Coronary artery (tissue), 2 donors: ENCODE data around the gene PROZ.

ENCODE experiments used
- DNase-seq: peaks from one replicate; pipeline ENCODE4 v3.0.0-alpha.2; 2017; ENCODE audit warnings: low spot score
- H3K27ac ChIP-seq, 2 donors: fragments of 200-600 bp; sonication (generic); one replicate each; pipeline ENCODE4 v1.5.1; 2016 to 2019
- H3K4me3 ChIP-seq: fragments of 200-600 bp; sonication (generic); 2 replicates; pipeline ENCODE4 v1.5.1; 2016; ENCODE audit warnings: mild to moderate bottlenecking, moderate library complexity
- CTCF ChIP-seq: fragments of 200-600 bp; sonication (generic); IDR thresholded peaks from one replicate; pipeline ENCODE4 v1.5.1; 2019; ENCODE audit warnings: antibody characterized with exemption

PROZ gene

GRCh38 chr13:113153810-113154748 is 4.4 kb upstream of the PROZ start:
- Histone ChIP-seq H3K27ac (peak overlapping the region; percentile 60), H3K4me3 (peak overlapping the region; percentile 72)
- DNase-seq: peak; percentile 87
- no peak for TF ChIP-seq CTCF

DNA sequence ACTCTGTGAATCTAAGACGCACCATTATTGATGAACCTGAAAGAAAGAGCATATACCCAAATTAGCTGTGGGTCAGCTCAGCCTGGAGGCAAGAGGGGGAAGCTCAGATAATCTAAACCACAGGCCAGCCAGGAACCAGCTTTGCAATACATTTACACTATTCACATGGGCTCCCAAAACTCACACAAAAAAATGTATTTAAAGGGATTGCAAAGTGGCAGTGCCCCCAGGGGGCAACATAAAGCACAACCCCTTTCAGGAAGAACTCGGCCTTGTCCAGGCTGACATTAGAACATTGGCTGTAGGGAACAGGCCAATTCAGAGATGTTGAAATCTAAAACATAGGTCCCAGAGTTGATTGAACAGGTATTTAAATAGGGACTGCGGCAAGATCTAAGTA is 3.2 kb upstream of the PROZ start:
- peak; percentile 70 for DNase-seq
- H3K4me3 ChIP-seq: no peak overlapping the region
- TF ChIP-seq CTCF: no peak
- no peak overlapping the region for H3K27ac ChIP-seq

DNA sequence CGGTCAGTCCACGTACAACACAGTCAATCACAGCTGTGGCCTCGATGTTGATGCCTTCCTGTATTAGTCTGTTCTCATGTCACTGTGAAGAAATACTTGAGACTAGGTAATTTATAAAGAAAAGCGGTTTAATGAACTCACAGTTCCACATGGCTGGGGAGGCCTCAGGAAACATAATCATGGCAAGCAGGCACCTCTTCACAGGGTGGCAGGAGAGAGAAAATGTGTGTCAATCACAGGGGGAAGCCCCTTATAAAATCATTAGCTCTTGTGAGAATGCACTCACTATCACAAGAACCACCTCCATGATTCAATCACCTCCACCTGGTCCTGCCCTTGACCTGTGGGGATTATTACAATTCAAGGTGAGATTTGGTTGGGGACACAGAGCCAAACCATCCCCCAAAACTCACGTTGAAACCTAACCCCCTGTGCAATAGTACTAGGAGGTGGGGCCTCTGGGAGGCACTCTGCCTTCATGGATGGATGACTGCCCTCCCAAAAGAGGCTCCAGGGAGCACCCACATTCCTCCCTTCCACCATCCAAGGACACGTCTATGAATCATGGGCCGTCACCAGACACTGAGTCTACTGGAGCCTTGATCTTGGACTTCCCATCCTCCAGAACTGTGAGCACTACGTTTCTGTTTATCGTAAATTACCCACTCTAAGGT is 2.3 kb upstream of the PROZ start:
- DNase-seq: peak; percentile 29
- Histone ChIP-seq H3K4me3 (no peak overlapping the region), H3K27ac (no peak overlapping the region)
- TF ChIP-seq CTCF: no peak

DNA sequence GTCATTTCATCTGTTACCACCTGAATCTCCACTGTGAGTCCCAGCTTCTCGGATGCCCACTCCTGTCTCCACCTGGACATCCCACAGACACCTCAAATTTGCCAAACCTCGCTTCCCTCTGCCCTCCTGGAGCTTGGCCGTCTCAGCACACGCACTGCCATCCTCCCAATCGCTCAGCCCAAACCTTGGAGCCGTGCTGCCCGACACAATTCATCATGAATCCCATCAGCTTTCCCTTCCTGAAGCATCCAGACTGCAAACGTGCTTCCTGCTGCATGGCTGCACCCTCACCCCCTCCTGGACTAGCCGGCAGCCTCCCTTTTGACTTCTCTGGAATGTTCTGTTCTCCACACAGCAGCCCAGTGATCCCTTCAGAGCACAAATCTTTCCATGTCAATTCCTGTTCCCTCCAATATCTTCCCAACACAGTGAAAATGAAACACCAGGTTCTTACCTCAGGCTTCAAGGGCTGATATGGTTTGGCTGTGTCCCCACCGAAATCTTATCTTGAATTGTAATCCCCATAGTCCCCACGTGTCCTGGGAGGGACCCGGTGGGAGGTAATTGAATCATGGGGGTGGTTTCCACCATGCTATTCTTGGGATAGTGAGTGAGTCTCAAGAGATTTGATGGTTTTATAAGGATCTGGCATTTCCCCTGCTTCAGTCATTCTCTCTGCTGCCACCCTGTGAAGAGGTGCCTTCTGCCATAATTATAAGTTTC is 1.1 kb upstream of the PROZ start:
- no peak overlapping the region for H3K4me3 ChIP-seq
- H3K27ac ChIP-seq: no peak overlapping the region
- TF ChIP-seq CTCF: no peak
- DNase-seq: peak; percentile 58

GRCh38 chr13:113158946-113159345 is 498 bp downstream of the PROZ start:
- no peak for TF ChIP-seq CTCF
- Histone ChIP-seq H3K27ac (no peak overlapping the region), H3K4me3 (no peak overlapping the region)
- no peak for DNase-seq

GRCh38 chr13:113159701-113160100 is 1.3 kb downstream of the PROZ start:
- TF ChIP-seq CTCF: no peak
- DNase-seq: no peak

More at GRCh38 chr13:113159701-113160100, 1.3 kb downstream of the PROZ start:
- Histone ChIP-seq H3K4me3 (no peak overlapping the region), H3K27ac (no peak overlapping the region)
